HFF-Myc (cell line): ENCODE results near the gene MEF2C.

Experiments
- DNase-seq: peaks from one replicate; pipeline ENCODE4 v3.0.0-alpha.2; 2011; ENCODE audit warnings: low read depth; ENCODE audit errors: extremely low read depth
- H3K4me3 ChIP-seq: replicated peaks from 2 replicates; pipeline ENCODE4 v1.5.1; 2011; ENCODE audit warnings: low read depth, mild to moderate bottlenecking, control low read depth, low read length
- TF ChIP-seq, protein P1 (sequence below): IDR thresholded peaks from 2 replicates; pipeline ENCODE4 v1.5.1; 2012; ENCODE audit warnings: mild to moderate bottlenecking, low read depth, low read length, control low read depth; ENCODE audit errors: missing control alignments

Gene MEF2C

DNA sequence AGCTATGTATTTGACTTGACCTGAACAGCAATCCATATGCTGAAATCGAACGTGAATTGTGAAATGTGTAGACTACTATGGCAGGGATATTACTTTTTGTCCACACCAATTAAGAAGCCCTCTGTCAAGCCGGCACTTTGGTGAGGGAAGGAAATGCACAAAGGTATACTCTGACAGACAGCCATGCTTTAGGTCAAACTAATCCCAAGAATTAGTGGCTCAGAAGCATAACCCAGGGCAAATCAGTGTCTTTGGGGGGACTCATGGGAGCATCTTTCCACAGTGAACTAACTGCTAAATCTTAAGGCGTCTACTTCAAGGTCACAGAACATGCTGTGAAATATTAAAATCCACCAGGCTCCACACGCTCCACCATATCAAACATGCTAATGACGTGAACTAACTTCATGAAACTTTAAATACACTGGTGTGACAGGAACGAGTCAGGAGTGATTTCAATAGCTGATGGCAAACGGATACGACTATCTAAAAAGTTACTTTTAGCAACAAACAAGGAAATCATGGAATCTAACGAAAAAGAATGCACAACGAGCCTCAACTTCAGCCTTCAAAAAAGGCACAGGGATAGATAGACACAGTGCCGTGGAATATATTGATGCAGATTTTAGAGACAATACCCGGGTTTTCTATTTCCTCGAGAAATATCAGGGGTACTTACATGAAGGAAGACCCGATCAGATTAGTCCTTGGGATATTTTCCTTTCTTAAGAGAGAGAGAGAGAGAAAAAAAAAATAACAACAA lies 527 bp downstream of the MEF2C start:
- TF ChIP-seq, protein P1, sequence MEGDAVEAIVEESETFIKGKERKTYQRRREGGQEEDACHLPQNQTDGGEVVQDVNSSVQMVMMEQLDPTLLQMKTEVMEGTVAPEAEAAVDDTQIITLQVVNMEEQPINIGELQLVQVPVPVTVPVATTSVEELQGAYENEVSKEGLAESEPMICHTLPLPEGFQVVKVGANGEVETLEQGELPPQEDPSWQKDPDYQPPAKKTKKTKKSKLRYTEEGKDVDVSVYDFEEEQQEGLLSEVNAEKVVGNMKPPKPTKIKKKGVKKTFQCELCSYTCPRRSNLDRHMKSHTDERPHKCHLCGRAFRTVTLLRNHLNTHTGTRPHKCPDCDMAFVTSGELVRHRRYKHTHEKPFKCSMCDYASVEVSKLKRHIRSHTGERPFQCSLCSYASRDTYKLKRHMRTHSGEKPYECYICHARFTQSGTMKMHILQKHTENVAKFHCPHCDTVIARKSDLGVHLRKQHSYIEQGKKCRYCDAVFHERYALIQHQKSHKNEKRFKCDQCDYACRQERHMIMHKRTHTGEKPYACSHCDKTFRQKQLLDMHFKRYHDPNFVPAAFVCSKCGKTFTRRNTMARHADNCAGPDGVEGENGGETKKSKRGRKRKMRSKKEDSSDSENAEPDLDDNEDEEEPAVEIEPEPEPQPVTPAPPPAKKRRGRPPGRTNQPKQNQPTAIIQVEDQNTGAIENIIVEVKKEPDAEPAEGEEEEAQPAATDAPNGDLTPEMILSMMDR, result no peak
- peak overlapping the region; percentile 60 for H3K4me3 ChIP-seq

DNA sequence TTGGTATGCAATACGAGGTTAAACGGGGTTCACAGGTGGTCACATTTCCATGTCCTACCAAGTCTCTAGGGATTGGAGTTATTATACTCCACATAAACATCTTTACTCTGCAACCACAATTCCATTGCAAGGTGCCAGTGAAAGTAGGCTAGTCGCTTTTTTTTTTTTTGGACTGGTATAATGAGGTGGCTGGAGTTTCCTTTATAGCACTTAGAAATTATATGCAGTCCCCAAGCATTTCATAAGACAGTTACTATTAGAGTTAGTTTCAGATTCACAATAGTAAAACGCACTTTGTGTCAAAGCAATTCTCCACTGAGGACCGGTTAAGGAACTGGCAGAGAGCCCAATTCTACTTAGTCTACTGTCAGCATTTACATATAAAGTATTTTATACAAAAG lies 1.4 kb downstream of the MEF2C start:
- no peak for DNase-seq
- peak overlapping the region; percentile 60 for H3K4me3 ChIP-seq
- TF ChIP-seq, protein P1, result no peak

More for the DNA sequence above, 527 bp downstream of the MEF2C start:
- DNase-seq, result no peak

DNA sequence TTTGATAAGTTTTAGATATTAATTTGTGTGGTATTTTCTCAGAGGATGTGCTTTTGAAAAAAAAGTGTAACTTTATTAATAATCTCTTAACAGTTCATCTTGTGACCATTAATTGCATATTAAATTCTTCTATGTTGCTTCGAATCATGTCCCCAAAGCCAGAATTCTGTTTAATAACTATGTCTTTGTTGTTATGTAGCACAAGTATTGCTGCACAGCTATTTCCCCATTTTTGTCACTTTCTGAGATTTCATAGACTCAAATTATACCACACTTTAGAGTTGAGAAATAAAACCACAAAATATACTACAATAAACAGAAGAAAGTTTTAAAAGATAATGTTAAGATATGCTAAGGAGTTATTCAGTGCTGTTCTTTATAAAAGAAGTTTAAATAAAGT lies 2.8 kb downstream of the MEF2C start:
- no peak for DNase-seq
- TF ChIP-seq, protein P1, result no peak
- no peak overlapping the region; the same call in 1 of the 2 replicates for H3K4me3 ChIP-seq

DNA sequence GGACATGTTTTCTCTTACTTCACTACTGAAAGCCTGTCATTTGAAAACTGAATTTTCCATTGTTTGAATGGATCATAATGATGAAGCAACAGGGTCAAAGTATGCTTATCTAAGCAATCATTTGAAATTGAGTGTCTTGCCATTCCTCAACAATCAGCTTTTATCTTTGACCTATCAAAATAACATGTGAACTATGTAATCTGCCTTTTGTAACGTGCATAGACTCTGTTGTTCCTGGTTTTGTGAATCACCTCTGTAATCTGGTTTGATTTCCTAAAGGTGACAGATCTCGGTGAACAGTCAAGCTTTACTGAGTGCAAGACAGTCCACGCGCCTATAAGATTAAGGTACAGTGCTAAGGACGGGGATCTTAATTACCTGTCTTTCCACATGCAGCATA lies 3.3 kb downstream of the MEF2C start:
- DNase-seq, result no peak
- TF ChIP-seq, protein P1, result no peak

DNA sequence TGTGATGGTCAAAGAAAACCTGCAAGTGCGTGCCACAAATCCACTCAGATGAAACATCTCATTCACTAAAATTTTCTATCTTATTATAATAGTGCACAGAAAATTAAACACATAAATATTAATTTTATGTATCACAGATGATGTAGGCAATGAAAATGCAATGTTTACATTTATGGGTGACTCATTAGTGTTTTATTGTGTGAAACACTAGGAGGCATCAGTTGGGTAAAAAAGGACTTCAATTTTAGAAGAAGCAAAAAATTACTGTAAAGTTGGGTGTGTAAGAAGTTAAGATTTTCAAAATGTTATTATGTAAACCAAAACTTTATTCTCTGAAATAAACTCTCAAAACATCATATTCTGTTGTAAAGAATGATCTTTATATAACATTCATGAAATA lies 4.0 kb downstream of the MEF2C start:
- H3K4me3 ChIP-seq, result no peak overlapping the region
- no peak for DNase-seq
- TF ChIP-seq, protein P1, result no peak

More for the DNA sequence above, 3.3 kb downstream of the MEF2C start:
- no peak overlapping the region for H3K4me3 ChIP-seq

DNA sequence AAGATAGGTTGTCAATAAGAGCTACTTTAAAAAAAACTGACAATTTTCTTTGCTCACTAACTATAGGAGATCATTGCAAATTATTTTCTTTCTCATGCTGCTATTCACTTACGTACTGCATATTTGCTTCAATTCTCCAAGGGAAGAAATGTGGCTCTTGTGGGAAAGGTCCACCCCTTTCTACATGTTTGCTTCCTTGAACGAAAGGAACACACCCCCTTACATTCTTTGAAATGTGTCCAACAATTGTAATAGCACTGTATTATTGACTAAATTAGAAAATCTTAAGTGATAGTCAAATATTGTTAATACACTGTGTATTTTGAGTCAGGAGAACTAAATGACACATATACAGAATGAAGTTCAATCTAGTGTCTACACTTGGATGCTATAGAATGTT lies 5.2 kb downstream of the MEF2C start:
- no peak overlapping the region for H3K4me3 ChIP-seq
- no peak for DNase-seq
- TF ChIP-seq, protein P1, result no peak
